Activated CD4-positive, alpha-beta T cell treated with anti-CD3 and anti-CD28 coated beads, Interleukin-2, Interleukin-4, amounts not matched to agents 100 ng/mL and 50 ng/mL, durations not matched to agents 16 hours and 8 hours (primary cell): Measurements from ENCODE around the gene ACYP2.

Experiments used
- DNase-seq: peaks from one replicate; pipeline ENCODE4 v3.0.0-alpha.2; 2020; ENCODE audit warnings: low spot score

The ACYP2 gene

DNA sequence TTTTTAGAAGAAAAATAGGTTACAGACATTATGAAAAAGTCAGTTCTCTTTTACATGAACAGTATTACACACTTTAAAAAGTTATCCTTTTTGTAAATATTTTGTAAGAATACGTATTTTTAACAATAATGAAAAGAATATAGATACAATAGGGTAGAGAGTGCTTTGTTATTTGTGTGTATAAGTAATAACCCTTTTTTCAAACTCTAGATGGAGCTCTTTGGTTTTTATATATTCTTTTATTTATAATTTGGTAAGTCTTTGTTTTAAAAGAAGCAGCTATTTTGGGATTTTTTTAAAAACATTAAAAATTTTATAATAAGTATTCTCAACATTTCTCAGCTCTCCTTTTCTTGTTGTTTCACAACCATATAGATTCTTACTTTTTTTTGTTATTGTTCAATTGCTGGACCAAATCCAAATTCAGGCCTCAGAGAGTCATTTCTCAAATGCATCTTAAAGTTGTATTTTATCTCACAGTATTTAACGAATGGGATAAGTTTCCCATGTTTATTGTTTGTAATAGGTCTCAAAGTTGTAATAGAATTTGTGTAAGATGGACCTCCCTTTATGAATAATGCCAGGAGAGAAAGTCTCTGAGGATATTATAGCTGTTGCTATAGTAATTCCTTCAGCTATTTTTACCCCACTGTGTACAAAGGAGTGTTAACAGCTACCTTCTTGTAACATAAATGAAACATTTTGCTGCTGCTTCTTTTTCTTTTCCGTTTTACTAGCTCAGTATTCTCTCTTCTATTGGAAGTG is 46.4 kb downstream of the ACYP2 start:
- DNase-seq: no peak

- DNase-seq: no peak
These were observed 48.7 kb downstream of the ACYP2 start for GRCh38 chr2:54164106-54164505.

- DNase-seq: no peak
These were observed 50.8 kb downstream of the ACYP2 start for GRCh38 chr2:54166121-54166773.

DNA sequence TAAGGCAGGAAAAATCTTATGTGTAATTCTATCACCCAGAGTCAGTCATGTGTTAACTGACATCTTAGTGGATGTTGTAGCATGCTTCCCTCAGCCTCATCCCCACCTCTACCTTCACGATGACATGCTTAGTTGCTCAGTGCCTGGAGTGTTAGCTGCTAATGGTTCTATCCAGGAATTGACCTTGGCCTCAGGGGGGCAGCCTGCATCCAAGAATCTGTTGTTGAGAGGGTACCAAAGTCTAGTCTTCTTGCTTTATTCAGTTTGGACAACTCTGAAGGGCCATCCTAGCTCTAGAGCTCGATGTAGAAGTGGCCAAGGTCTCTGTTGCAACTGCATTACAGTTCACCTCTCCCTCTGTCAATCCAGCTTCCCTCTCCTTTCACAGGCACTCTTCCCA is 61.2 kb downstream of the ACYP2 start:
- DNase-seq: no peak

DNA sequence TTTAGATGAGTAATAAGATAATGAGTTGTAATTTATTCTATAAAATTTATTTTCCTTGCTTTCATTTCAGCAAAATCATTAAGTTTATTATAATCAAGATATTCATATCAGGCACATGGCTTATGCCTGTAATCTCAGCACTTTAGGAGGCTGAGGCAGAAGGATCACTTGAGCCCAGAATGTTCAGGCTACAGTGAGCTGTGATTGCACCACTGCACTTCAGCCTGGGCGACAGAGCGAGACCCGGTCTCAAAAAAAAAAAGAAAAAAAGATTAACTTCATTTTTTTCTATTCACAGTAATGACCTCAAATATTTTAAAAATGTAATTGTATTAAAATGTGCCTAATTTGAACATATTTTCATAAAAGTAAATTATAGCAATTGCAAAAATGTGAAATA is 67.9 kb downstream of the ACYP2 start:
- no peak for DNase-seq

DNA sequence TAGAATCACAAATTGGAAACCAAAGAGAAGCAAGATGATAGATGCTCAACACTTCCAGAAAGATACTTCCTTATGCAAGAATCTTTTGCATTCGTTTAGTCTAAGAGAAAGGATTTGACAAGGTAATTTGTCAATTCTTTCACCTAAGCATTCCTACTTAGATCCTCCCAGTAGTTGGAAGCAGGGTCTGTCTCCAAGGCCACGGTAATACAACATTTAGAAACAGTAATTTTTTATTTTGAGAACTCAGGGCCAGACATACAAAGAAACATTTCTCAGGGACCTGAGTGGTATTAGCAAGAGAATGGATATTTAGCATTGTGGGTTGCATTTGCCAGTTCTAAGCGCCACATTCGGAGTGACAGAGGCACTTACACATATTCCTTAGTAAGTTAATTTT is 68.6 kb downstream of the ACYP2 start:
- DNase-seq: no peak

DNA sequence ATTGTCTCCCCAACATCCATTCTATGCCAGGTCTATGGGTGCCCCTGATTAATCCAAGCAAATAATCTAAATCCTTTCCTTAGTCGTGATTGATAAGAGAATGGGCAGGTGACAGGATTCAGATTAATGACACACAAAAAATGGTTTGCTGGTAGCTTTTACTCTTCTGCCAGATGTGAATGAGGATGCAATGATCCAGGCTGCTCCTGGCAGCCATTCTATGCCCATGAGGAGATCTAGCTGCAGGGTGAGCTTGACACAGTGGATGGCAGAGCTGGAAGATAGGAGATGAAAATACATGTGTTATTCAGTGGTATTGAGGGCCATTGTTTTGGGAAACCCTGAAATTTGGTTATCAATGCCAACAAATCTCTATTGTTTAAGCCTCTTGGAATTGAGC is 69.7 kb downstream of the ACYP2 start:
- DNase-seq: no peak

- no peak for DNase-seq
These were observed 71.9 kb downstream of the ACYP2 start for GRCh38 chr2:54187331-54187730.

DNA sequence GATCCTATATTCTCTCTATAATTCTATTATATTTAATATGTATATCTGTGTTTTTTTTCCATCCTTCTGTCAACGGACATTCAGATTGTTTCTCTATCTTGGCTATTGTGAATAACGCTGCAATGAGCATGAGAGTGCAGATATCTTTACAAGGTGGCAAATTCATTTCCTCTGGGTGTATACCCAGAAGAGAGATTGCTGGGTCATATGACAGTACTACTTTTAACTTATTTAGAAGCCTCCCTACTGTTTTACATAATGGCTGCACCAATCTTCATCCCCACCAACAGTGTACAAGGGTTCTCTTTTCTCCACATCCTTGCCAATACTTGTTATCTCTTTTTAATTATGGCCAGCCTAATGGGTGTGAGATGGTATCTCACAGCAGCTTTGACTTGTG is 74.1 kb downstream of the ACYP2 start:
- no peak for DNase-seq

DNA sequence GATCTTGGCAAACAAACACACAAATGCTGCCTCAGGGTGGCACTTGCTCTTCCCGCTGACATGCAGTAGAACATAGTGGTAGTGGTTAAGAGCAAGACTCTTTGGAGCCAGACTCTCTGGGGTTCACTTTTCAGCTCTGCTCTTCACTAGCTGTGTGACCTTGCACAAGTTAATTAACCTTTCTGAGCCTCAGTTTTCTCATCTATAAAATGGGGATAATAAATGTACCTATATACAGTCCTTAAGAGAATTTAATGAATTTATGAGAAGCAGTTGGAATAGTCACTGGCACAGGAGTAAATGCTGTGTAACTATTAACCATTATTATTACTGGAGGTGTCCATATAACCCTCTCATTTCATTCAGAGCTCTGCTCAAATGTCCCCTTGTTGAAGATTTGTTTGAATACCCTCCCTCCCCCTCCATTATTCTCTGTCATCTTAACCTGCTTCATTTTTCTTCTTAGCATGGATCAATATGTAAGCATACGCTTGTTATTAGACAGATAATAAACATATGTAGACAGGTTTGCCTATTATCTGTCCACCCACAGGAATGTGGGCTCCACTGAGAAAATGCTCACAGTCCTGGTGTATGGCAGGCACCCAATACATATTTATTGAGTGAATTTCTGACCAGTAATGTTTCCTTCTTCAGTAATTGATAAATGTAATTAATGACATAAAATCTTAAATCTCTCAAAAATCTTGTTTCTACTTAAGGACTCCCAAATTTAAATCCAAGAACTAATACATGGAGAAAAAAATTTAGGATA is 76.1 kb downstream of the ACYP2 start:
- DNase-seq: no peak

DNA sequence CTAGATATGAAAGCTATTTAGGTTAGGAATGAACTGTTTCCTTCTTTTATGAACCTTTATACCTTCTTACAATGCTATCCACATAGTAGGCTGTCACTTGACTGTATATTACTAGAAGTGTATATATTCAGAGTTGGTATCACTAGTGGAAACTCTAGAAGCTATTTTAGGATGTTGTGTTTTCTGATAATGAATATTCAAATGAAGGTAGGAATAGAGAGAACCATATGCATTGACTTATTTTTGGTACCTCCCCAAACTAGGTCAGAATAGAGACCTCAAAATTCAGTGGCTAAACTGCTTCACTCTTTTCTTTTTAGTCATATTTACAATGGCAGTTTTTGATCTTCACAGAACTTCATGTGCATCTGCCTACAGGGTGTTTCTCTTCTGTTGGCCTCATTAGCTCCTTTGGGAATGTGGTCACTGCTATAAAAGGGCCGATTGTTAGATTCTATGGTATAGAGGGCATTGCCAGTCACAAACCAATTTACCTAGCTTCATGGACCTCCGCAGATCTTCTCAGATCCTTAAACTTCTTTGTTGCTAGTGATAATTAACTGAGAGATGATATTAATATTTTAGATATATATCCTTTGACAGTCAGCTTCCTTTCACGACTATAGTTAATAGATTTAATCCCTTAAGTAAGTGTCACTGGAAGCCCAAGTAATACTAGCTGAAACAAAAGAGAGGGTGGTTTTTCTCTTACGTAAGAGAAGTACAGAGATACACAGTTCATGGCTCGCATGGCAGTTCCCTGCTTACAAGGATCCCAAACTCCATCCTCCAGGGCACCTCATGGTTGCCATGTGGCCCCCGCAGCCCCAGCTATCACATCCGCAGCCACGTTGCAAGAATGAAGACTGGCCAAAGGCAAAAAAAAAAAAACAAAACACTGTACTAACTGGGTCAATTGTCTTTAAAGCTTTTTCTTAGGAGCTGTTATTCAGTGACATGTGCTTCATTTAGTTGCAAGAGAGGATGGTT is 79.6 kb downstream of the ACYP2 start:
- DNase-seq: no peak

GRCh38 chr2:54196646-54197045 is 81.2 kb downstream of the ACYP2 start:
- no peak for DNase-seq

DNA sequence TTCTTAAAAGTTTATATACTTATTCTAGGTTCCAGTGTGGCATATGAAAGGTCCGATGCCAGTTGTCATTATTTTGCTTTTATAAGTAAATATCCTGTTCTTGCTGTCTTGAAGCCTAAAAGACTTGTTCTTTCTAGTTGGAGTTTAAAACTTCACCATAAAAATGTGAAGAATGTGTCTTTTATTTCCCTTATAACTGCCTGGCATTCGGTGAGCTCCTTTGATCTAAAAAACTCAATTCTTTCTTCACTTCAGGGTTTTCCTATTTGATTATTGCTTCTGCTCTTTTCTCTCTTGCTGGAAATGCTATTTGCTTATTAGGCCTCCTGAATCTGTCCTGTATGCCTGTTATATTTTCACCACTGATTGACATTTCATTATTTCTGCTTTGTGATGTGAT is 89.1 kb downstream of the ACYP2 start:
- no peak for DNase-seq

GRCh38 chr2:54206596-54206995 is 91.2 kb downstream of the ACYP2 start:
- DNase-seq: peak; percentile 20

- DNase-seq: no peak
These were observed 92.3 kb downstream of the ACYP2 start for GRCh38 chr2:54207666-54208195.

DNA sequence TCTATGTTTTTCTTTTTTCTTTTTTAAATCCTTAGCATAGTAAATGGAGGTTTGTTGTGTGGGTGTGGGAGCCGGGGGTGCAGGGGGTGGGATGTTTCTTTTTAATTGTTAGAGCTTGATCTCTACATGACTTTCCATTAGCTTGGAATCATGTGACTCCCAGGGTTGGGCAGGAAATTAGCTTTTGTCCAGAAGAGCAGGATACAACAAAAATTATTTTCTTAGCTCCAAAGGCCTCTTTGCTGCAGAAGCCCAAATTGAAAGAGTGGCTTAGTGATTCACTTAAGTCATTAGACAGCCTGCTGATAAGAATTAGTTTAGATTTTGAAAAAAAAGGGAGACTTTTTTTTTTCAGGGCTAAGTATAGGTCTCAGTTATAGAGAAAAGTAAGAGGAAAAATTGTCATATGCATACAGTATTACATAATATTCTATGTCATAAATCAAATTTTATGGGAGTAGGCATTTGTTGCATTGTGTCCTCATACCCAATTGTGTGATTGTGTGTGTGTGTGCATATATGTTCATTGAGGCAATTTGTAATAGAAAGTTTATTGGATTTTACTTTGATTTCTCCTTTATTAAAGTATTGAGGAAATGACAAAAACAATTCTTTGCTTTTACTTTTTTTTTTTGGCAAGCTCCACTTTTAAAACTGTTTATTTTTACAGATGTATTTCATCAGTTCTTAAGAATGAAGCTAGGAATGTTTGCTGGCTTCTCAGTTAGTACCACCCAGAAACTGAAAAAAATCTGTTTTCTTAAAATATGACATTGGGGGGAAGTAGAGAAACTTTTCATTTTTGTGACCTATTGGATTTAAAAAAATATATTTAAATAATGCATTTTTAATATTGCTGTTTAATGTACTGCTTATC is 93.2 kb downstream of the ACYP2 start:
- DNase-seq: no peak

- DNase-seq: no peak
These were observed 94.0 kb downstream of the ACYP2 start for GRCh38 chr2:54209379-54209778.

GRCh38 chr2:54212456-54212855 is 97.0 kb downstream of the ACYP2 start:
- DNase-seq: no peak

- DNase-seq: no peak
These were observed 97.7 kb downstream of the ACYP2 start for GRCh38 chr2:54213082-54213481.

- no peak for DNase-seq
These were observed 109.6 kb downstream of the ACYP2 start for GRCh38 chr2:54224997-54225396.

GRCh38 chr2:54226260-54226659 is 110.8 kb downstream of the ACYP2 start:
- no peak for DNase-seq
